Dermis blood vessel endothelial cell (primary cell): ENCODE results near the gene KCNC1. TPM values are rescaled to one million over a fixed set of nuclear protein-coding genes. Genes with fewer than 3 reads are reported as not detected.

Source experiments
- DNase-seq: peaks from one replicate; pipeline ENCODE4 v3.0.0; 2010
- total RNA-seq: library from RNA; depleted of rRNA; stranded (reverse); fragments of >200 nt; gene quantifications from 2 replicates; pipeline ENCODE4 v1.2.3, GENCODE V29; 2014

The KCNC1 gene
- total RNA-seq, 1 donor from 2014 or later: not detected

DNA sequence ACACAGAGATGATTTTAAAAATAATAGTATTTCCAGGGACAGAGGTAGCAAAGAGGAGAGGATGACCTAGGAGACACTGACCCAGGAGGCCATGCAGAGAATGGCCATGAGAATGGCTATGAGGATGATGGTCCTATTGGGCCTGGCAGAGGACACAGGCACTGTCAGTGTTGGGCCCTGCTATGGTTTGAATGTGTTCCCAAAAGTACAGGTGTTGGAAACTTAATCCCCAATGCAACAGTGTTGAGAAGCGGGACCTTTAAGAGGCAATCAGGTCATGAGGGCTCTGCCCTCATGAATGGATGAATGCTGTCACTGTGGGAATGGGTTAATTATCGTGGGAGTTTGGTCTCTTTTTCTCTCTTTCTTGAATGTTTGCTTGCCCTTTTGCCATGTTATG, 61.6 kb downstream of the KCNC1 start:
- no peak for DNase-seq

DNA sequence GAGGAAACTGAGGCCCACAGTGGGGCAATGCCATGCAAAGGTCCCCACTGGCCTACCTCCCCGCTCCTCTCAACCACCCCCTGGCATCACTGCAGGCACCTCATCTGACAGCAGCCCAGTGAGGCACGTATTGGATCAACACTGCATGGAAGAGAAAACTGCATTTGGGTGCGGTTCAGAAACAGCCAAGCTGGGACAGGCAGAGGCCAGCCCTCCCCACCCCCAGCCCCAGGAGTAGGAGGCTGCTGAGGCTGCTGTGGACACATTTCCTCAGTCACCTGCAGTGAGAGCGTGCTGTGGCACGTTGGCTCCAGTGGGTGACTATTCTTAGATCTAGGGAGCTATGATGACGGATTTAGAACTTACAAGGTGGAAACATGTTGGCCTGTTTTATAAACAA, 63.7 kb downstream of the KCNC1 start:
- no peak for DNase-seq

- DNase-seq: no peak
These were observed 64.1 kb downstream of the KCNC1 start for GRCh38 chr11:17798716-17799115.

DNA sequence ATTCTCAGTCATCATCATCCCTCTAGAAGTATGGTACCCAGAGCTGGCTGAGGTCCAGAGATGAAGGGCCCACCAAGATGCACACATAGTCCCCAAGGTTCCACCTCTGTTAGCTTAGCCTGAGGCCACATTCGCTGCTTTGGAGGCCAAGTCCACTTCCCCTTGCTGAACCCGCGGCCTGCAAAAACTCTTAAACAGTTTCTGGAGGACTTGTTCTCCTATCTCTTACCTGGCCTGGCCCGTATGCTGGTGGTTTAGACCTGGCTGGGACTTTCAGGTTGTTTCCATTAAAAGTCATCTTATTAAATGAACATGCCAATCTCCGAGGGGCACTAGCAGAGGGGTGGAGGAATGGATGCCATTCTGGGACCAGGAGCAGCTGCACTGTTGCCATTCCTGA, 64.6 kb downstream of the KCNC1 start:
- no peak for DNase-seq

- no peak for DNase-seq
These were observed 66.6 kb downstream of the KCNC1 start for GRCh38 chr11:17801166-17801565.

DNA sequence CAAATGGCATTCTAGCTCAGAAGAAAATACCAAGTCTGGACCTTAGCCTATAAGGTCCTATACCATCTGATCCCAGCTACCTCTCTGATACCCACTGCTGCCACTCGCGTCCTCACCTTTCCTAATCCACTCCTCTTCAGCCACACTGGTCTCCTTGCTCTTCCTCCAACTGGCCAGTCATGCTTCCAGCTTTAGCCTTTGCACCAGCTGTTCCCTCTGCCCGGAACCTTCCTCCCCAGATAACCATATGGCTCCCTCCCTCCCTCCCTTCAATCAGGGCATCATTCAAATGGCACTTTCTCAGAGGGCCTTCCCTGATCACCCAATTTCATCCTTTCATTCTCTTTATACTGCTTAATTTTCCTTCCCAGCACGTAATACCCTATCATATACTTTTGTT, 67.9 kb downstream of the KCNC1 start:
- no peak for DNase-seq

- no peak for DNase-seq
These were observed 69.3 kb downstream of the KCNC1 start for GRCh38 chr11:17803754-17804334.

GRCh38 chr11:17805043-17805442, 70.5 kb downstream of the KCNC1 start:
- DNase-seq: no peak

GRCh38 chr11:17805873-17806272, 71.3 kb downstream of the KCNC1 start:
- no peak for DNase-seq

- no peak for DNase-seq
These were observed 72.5 kb downstream of the KCNC1 start for GRCh38 chr11:17807034-17807433.

DNA sequence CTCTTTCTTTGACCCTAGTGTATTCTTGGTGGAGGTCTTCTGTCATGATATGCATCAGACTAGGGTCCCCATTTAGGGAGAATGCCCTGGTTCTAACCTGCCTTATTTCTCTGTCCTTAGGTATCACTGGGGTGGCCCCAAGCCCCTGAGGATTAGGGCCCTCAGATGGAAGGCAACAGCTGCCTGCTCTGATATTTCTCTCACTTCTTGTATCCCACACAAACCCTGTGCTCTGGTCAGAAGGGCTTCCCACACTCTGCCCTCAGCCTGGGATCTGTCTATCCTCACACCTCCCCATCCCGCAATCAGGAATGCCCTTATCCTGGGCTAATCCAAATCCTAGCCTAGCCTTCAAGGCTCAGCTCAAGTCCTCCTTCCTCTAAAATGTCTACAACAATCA, 75.5 kb downstream of the KCNC1 start:
- no peak for DNase-seq

- peak; percentile 74 for DNase-seq
These were observed 76.2 kb downstream of the KCNC1 start for GRCh38 chr11:17810746-17811145.

- no peak for DNase-seq
These were observed 76.8 kb downstream of the KCNC1 start for GRCh38 chr11:17811352-17811751.

DNA sequence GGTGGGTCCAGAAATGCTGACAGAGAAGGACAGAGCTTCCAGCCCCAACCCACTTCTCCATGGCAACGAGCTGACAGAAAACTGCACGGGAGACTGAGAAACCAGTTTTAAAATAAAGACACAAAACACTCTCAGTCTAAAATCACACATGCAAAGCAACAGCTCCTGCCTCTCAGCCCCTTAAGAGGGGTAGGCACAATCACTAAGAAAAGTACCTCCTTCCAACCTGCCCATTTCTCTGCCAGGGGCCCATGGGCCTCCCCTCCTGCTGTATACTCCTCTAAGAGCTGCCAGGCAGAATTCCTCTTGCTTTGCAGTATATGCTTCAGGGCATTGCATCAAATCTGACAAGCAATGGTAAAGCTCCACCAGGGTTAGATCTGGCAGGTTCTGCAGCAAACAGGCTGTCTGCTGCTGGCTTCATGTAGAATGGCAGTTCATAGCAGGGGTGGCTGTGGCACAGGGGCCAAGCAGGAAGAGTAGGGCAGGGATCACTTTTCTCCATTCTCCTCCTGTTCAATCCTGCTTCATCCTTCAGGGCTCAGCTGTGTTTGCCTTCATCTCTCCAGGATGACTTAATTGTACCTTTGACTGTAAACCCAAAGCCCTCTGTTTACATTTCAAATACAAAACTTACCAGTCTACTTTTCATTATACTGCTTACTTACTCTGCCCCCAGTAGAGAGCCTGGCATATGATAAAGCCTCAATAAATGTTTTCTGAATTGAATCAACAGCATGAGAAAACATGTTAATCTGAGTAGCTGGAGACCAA, 77.7 kb downstream of the KCNC1 start:
- DNase-seq: no peak

DNA sequence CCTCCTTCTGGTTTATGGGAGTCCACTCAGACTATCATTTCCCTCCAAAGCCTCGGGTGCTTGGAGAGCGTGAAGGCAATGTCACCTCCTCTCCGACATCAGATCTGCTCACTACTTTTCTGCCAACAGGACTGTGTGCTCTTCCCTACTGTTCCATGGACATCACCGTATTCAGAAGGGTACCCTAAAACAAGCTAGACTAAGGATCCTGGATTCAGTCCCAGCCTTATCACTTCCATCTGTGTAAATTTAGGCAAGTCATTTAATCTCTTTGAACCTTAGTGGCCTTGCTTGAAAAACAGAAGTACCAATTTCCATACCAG, 78.2 kb downstream of the KCNC1 start:
- DNase-seq: no peak

- DNase-seq: peak; percentile 6
These were observed 78.9 kb downstream of the KCNC1 start for GRCh38 chr11:17813391-17814059.

DNA sequence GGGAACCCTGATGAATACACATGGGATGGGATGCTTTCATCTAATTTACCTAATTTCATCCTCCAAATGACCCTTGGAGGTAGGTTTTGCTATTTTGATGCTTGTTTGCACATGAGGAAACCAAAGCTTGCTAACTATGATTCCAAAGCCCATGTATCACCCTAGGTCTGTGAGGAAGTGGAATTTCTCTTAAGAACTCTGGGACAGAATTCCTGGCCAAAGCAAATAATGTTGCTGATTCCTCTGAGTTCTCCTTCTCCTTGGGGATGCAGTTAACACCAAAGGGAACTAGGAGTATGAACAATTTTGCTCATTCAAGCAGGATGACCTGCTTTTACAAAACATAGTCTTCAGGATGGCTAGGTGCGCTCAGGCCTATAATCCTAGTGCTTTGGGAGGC, 80.0 kb downstream of the KCNC1 start:
- no peak for DNase-seq

DNA sequence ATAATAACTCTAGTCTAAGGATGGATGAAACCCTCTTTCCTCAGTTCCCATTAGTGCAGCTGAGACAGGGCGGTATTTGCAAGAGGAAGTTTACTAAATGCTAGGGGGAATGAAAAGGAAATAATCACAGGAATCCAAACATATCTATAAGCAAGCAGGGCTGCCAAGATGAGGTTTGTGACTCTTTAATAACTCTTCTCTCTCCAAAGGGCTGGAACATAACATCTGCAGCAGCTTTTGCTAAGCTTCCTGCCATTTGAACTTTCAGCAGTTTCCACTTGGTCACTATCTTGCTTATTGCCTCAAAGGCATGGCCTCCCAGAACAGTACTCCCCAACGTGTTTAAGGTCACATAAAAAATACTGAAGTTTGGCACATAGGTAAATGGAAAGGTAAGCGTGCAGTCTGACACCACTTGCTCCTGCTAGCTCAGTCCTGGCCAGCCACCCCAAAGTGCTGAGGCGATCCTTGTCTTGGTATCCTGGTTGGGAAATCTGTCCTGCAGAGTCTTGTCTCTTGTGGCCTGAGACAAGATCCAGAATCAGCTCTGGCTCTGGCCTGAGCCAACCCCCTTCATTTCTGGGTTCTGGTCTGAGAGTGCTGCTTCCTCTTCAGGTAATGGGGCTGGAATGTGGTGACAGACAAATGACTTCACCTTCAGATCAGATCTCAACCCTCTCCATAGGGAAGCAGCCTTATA, 81.8 kb downstream of the KCNC1 start:
- DNase-seq: peak; percentile 5

DNA sequence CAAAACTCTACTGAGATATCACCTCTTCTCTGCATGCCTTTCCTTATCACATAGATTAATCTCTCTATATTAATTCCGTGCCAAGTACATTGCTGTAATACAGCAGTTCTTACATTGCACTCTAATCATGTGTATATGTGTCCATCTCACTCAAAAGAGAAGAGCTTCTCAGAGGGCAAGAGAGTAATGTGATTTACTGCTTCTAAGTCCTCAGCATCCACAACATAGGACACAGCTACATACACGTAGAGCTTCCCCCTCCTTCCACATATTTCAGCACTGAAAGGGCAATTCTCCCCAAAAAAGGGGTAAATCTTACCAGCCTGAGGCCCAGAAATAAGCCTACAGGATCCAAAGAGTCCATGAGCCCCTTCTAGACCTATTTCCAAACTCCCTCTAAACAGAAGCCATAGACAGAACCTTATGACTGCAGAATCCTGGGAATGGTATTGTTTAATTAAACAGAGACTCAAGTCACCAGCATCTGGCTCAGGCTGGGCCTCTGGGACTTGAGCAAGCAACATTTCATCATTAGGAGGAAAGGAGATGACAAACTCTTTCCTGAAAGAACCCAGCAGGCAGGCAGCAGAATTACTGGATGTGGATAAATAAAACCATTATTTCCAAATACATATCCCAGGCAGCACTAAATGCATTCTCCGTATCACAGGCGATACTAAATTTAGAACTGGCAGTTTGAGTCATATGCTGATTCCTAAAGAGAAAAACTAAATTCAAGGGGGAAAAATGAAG, 87.2 kb downstream of the KCNC1 start:
- peak; percentile 49 for DNase-seq

DNA sequence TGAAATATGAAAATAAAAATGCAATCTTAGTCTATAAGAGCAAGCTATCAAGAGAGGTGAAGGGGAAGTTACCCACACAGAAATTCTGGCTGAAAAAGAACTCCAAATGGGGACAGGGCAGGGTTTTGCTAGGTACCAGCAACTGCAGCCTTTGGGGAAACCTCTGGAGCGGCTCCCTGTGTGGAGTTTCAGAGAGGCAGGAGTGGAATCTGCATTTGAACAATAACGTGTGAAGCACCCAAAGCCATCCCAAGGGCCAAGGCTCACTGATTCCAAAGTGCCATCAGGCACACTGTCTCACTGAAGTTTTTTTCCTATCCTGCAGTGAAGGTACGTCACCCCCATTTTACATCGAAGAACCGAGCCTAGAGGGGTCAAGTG, 87.8 kb downstream of the KCNC1 start:
- no peak for DNase-seq

DNA sequence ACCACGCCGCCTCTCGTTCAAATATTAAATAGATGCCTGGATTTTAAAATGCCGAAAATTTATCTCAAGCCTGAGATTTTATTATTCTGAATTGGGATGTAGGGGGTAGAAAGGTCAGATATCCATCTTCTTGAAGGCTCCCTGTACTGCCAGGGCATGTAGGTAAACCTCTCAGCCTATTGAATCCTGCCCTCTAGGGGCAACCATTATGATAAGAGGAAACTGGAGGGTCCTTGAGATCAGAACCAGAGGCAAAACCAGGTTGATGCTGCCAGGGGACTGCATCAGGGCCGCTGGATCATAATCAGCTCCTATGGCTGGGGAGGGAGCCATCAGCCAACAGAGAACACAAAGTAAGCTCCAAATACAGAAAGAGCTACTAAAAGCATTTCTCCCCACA, 92.4 kb downstream of the KCNC1 start:
- DNase-seq: peak; percentile 14

DNA sequence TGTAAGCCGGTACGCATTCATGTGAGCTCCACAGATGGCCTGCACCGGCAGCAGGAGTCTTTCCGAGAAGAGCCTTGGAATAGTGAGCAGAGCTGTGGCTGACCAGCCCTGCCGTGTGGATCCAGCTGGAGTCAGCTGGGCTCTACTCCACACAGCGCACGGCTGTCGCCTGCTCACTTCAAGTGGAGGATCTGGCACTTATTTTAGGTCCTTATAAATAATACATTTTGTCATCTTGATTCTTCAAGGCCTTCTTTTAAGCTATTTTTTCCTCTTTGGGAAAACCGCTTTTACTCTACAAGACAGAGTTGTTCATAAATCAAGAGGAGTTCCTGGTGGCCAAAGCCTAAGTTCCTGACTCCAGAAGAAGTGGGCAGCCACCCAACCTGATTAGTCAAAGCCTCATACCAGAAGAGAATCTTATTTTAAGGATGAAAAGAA, 93.8 kb downstream of the KCNC1 start:
- no peak for DNase-seq

DNA sequence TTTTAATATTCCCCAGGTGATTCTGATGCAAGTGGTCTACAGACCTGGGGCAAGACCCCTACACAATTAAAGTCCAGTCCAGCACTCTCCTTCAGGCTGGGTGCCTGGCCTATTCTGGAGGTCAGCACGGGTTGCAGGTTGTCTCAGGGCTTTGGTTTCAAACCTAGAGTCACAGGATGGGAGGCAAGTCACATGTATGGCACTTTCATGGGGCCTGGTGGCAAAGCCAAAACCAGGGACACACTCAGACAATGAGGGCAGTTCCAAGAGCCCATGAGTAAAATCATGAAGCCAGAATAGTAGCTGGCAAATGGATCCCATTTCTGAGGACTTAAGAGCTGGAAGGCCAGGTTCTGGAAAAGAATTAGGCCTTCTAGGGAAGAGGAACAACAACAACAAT, 96.6 kb downstream of the KCNC1 start:
- no peak for DNase-seq
